ENCODE measurements around the gene ELOVL1.
A peak's percentile ranks its signal among the peaks of the same experiment; 100 is the strongest.

The ELOVL1 gene

GRCh38 chr1:43327549-43328292 is 40.1 kb downstream of the ELOVL1 start:
- DNase-seq (ENCODE audit: low spot score) = no peak

DNA sequence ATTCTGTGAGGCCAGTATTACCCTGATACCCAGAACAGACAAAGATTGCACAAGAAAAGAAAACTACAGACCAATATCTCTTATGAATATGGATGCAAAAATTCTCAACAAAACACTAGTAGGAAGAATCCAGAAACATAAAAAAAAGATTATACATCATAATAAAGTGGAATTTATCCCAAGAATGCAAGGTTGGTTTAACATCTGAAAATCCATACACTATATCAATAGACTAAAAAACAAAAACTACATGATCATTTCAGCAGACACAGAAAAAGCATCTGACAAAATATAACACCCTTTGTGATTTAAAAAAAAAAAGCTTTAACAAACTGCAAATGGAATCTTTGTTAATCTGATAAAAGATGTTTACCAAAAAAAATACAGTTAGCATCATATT is 42.4 kb downstream of the ELOVL1 start:
- DNase-seq (ENCODE audit: low spot score) = no peak

DNA sequence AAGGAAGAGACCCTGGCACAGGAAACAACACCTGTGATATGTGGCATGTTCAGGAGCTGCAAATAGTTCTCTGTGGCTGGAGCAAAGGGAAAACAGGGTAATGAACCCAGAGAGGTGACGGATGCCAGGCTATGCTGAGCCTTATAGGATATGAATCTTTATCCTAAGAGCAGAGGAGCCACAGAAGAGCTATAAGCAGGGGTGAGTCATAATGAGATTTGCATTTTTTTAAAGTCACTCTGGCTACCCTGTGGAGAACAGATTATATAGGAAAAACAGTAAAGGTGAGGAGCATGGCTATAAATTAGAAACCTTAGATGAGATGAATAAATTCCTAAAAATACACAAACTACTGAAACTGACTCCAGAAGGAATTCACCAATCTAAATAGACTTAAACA is 43.0 kb downstream of the ELOVL1 start:
- DNase-seq (ENCODE audit: low spot score) = no peak

- DNase-seq (ENCODE audit: low spot score) = no peak
Measured at GRCh38 chr1:43322506-43322905, 45.3 kb downstream of the ELOVL1 start.

- DNase-seq (ENCODE audit: low spot score) = no peak
Measured at GRCh38 chr1:43321331-43321891, 46.4 kb downstream of the ELOVL1 start.

DNA sequence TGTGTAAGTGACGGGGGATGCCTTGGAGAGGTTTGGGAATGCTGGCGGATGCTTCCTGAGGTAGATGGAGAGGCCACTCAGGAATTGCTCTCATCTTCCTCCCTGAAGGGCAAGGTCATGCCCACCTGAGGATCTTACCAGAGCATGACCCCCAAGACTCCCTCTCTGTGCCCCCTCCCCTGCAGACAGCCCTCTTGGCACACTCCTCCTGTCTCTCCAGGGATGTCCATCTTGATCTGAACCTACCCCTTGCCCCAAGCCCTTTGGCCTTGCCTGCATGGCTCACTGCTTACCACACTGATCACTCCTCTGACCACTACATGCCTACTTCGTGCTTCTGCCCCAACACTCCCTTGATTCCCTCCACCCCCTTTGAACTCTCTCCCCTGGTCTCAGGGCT is 48.0 kb downstream of the ELOVL1 start:
- no peak for DNase-seq (ENCODE audit: low spot score)

DNA sequence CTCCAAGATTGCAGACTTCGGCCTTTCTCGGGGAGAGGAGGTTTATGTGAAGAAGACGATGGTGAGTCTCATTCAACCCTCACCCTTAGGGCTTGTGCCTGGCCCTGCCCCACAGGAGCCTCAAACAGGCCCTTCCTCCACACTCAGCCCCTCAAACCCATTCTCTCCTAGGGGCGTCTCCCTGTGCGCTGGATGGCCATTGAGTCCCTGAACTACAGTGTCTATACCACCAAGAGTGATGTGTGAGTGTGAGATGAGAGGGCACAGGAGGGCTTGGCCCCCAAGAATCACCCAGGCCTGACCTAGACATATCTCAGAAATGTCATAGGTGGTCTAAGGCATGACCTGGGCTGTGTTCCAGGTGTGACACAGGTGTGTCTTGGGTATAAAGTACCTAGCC is 48.5 kb downstream of the ELOVL1 start:
- DNase-seq (ENCODE audit: low spot score) = no peak

DNA sequence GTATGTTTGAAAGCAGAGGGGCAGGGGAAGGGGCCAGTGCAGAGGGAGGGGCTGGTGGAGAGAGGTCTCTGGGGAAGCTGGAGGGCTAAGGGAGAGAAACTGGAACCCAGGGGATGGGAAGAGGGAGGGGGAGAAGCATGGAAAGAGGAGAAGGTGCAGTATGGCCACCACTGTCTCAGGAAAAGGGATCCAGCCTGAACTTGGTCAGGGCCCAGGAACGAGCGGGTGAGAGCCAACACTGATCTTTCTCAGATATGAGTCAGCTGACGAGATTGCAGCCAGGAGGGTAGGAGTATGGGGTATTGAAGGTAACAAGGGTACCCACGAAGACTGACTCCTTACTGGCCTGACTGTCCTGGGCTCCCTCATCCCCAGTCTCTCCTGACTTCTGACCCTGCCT is 49.0 kb downstream of the ELOVL1 start:
- DNase-seq (ENCODE audit: low spot score) = no peak

GRCh38 chr1:43317817-43318471 is 49.9 kb downstream of the ELOVL1 start:
- DNase-seq (ENCODE audit: low spot score) = peak; percentile 89

DNA sequence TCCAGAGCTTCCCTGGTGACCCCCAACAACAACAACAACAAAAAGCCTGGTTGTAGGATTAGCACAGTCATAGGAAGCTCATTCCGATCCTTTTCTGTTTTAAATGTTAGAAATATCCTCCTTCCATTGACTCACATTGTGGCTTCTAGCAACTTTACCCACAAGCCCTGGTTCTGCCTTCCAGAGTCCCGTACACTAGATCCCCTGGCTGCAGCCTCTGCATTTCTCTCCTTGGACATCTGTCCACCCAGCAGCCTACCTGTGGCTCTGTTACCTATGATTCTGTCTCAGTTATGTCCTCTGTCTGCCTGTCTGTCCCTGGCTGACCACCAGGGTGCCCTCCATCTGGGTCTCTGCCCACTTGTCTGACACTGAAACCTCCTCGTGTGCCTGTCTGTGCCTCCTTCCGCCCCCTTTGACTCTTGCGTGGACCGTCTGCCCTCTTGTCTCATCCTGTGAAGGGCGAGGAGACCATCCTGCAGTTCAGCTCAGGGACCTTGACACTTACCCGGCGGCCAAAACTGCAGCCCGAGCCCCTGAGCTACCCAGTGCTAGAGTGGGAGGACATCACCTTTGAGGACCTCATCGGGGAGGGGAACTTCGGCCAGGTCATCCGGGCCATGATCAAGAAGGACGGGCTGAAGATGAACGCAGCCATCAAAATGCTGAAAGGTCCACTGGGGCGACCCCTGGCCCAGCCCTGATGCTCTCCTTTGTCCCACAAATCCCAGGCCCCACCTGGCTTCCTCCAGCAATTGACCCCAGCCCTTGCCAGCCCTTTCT is 50.9 kb downstream of the ELOVL1 start:
- DNase-seq (ENCODE audit: low spot score) = no peak

DNA sequence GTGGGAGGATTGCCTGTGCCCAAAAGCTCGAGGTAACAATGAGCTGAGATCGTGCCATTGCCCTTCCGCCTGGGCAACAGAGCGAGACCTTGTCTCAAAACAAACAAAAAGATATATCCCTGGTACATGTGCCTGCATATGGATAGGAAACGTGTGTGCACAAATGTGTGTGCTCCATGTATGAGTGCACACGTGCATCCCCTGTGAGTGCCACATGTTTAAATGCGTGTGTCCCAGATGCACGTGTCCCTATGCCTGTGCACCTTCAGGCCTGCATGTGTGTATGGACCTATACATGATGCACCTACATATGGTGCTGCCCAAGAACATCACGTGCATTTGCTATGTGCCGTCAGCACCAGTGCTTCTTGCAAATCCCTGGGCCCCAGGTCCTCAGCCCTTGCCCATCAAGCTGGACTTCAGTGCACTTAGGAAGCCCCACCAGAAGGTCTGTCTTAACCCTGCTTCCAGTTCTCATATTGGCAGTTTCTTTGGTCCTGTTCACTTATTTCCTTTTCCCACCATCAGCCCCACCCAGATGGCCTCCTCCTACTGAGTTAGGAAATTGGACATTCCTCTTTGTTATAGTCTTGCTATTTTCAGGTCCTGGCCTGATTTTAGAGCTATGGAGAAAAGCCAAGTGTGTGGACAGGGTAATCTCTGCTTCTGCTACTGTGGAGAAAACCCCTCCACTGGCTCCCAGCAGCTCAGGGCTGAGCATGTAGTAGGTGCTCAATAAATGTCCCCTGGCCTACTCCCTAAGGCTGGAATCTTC is 51.7 kb downstream of the ELOVL1 start:
- no peak for DNase-seq (ENCODE audit: low spot score)

DNA sequence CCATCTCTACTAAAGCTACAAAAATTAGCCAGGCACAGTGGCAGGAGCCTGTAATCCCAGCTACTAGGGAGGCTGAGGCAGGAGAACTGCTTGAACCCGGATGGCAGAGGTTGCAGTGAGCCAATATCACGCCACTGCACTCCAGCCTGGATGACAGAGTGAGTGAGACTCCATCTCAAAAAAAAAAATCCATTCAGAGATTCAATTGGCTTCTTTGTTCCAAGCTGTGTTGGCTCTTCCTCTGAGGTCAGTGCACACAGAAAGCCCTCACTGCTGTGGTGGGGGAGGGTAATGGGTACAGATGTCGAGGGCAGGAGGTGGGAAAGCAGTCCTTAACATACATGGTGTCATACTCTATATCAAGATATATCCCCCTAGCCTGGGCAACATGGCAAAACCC is 52.3 kb downstream of the ELOVL1 start:
- peak; percentile 88 for DNase-seq (ENCODE audit: low spot score)

- no peak for DNase-seq (ENCODE audit: low spot score)
Measured at GRCh38 chr1:43314233-43314632, 53.6 kb downstream of the ELOVL1 start.

DNA sequence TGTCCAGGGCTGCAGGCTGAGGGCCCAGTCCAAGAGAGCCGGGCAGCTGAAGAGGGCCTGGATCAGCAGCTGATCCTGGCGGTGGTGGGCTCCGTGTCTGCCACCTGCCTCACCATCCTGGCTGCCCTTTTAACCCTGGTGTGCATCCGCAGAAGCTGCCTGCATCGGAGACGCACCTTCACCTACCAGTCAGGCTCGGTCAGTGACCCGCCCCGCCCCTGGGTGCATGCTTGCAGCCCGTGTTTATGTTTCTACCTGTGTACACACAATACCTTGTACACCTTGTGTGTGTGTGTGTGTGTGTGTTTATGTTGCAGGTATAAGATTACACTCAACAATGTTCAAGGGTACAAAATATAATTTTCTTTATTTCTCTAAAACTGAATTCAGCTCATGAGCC is 54.0 kb downstream of the ELOVL1 start:
- no peak for DNase-seq (ENCODE audit: low spot score)
